ENCODE results near the gene MYRIP.
"Not testable (repeated sequence)": the region's sequence is repeated elsewhere in the genome, so short reads cannot be mapped to it uniquely, and the experiment has no call there.

MYRIP gene

GRCh38 chr3:40240921-40241320 lies 431.5 kb downstream of the MYRIP start:
- no peak for DNase-seq (ENCODE audit: low spot score)

GRCh38 chr3:40242216-40242615 lies 432.8 kb downstream of the MYRIP start:
- no peak for DNase-seq (ENCODE audit: low spot score)

GRCh38 chr3:40242638-40243037 lies 433.2 kb downstream of the MYRIP start:
- no peak for DNase-seq (ENCODE audit: low spot score)

- no peak for DNase-seq (ENCODE audit: low spot score)
Measured at GRCh38 chr3:40243056-40243455, 433.6 kb downstream of the MYRIP start.

- no peak for DNase-seq (ENCODE audit: low spot score)
Measured at GRCh38 chr3:40247714-40248454, 438.5 kb downstream of the MYRIP start.

GRCh38 chr3:40248591-40248990 lies 439.2 kb downstream of the MYRIP start:
- no peak for DNase-seq (ENCODE audit: low spot score)

- no peak for DNase-seq (ENCODE audit: low spot score)
Measured at GRCh38 chr3:40249168-40249567, 439.8 kb downstream of the MYRIP start.

- DNase-seq (ENCODE audit: low spot score), result no peak
Measured at GRCh38 chr3:40254491-40254890, 445.1 kb downstream of the MYRIP start.

- DNase-seq (ENCODE audit: low spot score), result no peak
Measured at GRCh38 chr3:40254891-40255290, 445.5 kb downstream of the MYRIP start.

GRCh38 chr3:40255532-40255931 lies 446.1 kb downstream of the MYRIP start:
- no peak for DNase-seq (ENCODE audit: low spot score)

GRCh38 chr3:40258064-40258463 lies 448.7 kb downstream of the MYRIP start:
- no peak for DNase-seq (ENCODE audit: low spot score)

GRCh38 chr3:40258555-40258954 lies 449.1 kb downstream of the MYRIP start:
- DNase-seq (ENCODE audit: low spot score), result peak; percentile 74

GRCh38 chr3:40262331-40262730 lies 452.9 kb downstream of the MYRIP start:
- no peak for DNase-seq (ENCODE audit: low spot score)

GRCh38 chr3:40264451-40264850 lies 455.0 kb downstream of the MYRIP start:
- DNase-seq (ENCODE audit: low spot score), result no peak

- peak; percentile 21 for DNase-seq (ENCODE audit: low spot score)
Measured at GRCh38 chr3:40265181-40265580, 455.8 kb downstream of the MYRIP start.

- peak; percentile 56 for DNase-seq (ENCODE audit: low spot score)
Measured at GRCh38 chr3:40267937-40268724, 458.7 kb downstream of the MYRIP start.

GRCh38 chr3:40268802-40269524 lies 459.6 kb downstream of the MYRIP start:
- DNase-seq (ENCODE audit: low spot score), result no peak

- DNase-seq (ENCODE audit: low spot score), result no peak
Measured at GRCh38 chr3:40278791-40279190, 469.4 kb downstream of the MYRIP start.

GRCh38 chr3:40281995-40282394 lies 472.6 kb downstream of the MYRIP start:
- no peak for DNase-seq (ENCODE audit: low spot score)

- not testable (repeated sequence) for DNase-seq (ENCODE audit: low spot score)
Measured at GRCh38 chr3:40283057-40283456, 473.6 kb downstream of the MYRIP start.

GRCh38 chr3:40287248-40287647 lies 477.8 kb downstream of the MYRIP start:
- no peak for DNase-seq (ENCODE audit: low spot score)

- DNase-seq (ENCODE audit: low spot score), result peak; percentile 10
Measured at GRCh38 chr3:40290396-40290795, 481.0 kb downstream of the MYRIP start.

GRCh38 chr3:40291471-40291870 lies 482.1 kb downstream of the MYRIP start:
- DNase-seq (ENCODE audit: low spot score), result no peak
